HuH-7.5 (cell line): ENCODE results near the gene RNF112.
A peak's percentile ranks its signal among the peaks of the same experiment; 100 is the strongest.

Experiments used
- DNase-seq: peaks from one replicate; pipeline ENCODE4 v3.0.0; 2011; ENCODE audit warnings: low spot score

RNF112 gene

GRCh38 chr17:19374136-19374535 is 36.9 kb upstream of the RNF112 start:
- no peak for DNase-seq

GRCh38 chr17:19375732-19376131 is 35.3 kb upstream of the RNF112 start:
- no peak for DNase-seq

GRCh38 chr17:19376811-19377210 is 34.2 kb upstream of the RNF112 start:
- no peak for DNase-seq

GRCh38 chr17:19377602-19378415 is 33.2 kb upstream of the RNF112 start:
- DNase-seq: peak; percentile 99

- no peak for DNase-seq
These were observed 32.3 kb upstream of the RNF112 start, which contains the start of gene MAPK7 for GRCh38 chr17:19378416-19379360. Gene MAPK7 (plus strand): TSS chr17:19378498. CDS start chr17:19378901, 403 bp downstream.

- no peak for DNase-seq
These were observed 31.5 kb upstream of the RNF112 start for GRCh38 chr17:19379361-19380065.

- DNase-seq: no peak
These were observed 30.3 kb upstream of the RNF112 start for GRCh38 chr17:19380481-19381301.

- no peak for DNase-seq
These were observed 29.7 kb upstream of the RNF112 start for GRCh38 chr17:19381361-19381740.

GRCh38 chr17:19381741-19382444 is 29.1 kb upstream of the RNF112 start:
- DNase-seq: no peak

GRCh38 chr17:19382531-19383444 is 28.2 kb upstream of the RNF112 start:
- no peak for DNase-seq

GRCh38 chr17:19383681-19384470 is 27.2 kb upstream of the RNF112 start:
- no peak for DNase-seq

GRCh38 chr17:19384723-19385391 is 26.2 kb upstream of the RNF112 start:
- no peak for DNase-seq

- no peak for DNase-seq
These were observed 25.5 kb upstream of the RNF112 start for GRCh38 chr17:19385521-19385983.

GRCh38 chr17:19386051-19386929 is 24.7 kb upstream of the RNF112 start:
- DNase-seq: no peak

GRCh38 chr17:19386974-19387920 is 23.8 kb upstream of the RNF112 start, which contains the start of gene MFAP4:
Gene MFAP4 (minus strand): TSS chr17:19387190. CDS start chr17:19387155, 35 bp downstream.
- DNase-seq: no peak
